Measurements from ENCODE around the gene TCERG1L. TPM values are rescaled to one million over a fixed set of nuclear protein-coding genes. Genes with fewer than 3 reads are reported as not detected.

The TCERG1L gene
- total and polyA plus RNA-seq, 8 donors: 0.18 TPM; not detected in 7

- WGBS, 5 donors: 81 to 89% (median 84%) methylated on average over 20 to 21 of the region's 21 CpGs
- H3K4me3 ChIP-seq: no peak overlapping the region
- H3K9me3 ChIP-seq: no peaks in the 10 kb centered on the region
- no peaks in the 10 kb centered on the region for H3K4me1 ChIP-seq
- no peak overlapping the region for H3K27ac ChIP-seq
- H3K36me3 ChIP-seq: no peaks in the 10 kb centered on the region
- peak in 1 of 2 donors; percentile 17 for DNase-seq
- H3K27me3 ChIP-seq: peaks cover 0 to 12% (median 0%) of the 10 kb centered on the region in 3 donors
- TF ChIP-seq EP300 (IDR thresholded peaks at IDR 0.05) (no peak), POLR2A (IDR thresholded peaks at IDR 0.05) (no peak), POLR2AphosphoS5 (IDR thresholded peaks at IDR 0.05) (no peak), CTCF (IDR thresholded peaks at IDR 0.05) (no peak)
- intact Hi-C loops (cut with DNase I; ENCODE audit: low total_unique reads): no loop called here
These were observed 110.6 kb downstream of the TCERG1L start for GRCh38 chr10:131200856-131201470.

GRCh38 chr10:131199646-131200045 lies 111.9 kb downstream of the TCERG1L start:
- Histone ChIP-seq H3K9me3 (no peaks in the 10 kb centered on the region), H3K4me3 (no peak overlapping the region), H3K36me3 (no peaks in the 10 kb centered on the region), H3K27me3 (peaks cover 0 to 12% (median 0%) of the 10 kb centered on the region in 3 donors), H3K27ac (no peak overlapping the region), H3K4me1 (no peaks in the 10 kb centered on the region)
- intact Hi-C loops (cut with DNase I; ENCODE audit: low total_unique reads): no loop called here
- TF ChIP-seq POLR2AphosphoS5 (IDR thresholded peaks at IDR 0.05) (no peak), EP300 (IDR thresholded peaks at IDR 0.05) (no peak), POLR2A (IDR thresholded peaks at IDR 0.05) (no peak), CTCF (IDR thresholded peaks at IDR 0.05) (no peak)
- WGBS, 5 donors: 16 to 34% (median 24%) methylated on average over 6 of the region's 6 CpGs
- DNase-seq: peak in 1 of 2 donors; percentile 10

- no peak for TF ChIP-seq POLR2A (IDR thresholded peaks at IDR 0.05)
- Histone ChIP-seq H3K27me3 (peaks cover 0 to 12% (median 0%) of the 10 kb centered on the region in 3 donors), H3K36me3 (no peaks in the 10 kb centered on the region), H3K9me3 (peaks cover 0 to 5% (median 3%) of the 10 kb centered on the region in 4 donors), H3K4me1 (no peaks in the 10 kb centered on the region), H3K27ac (no peak overlapping the region), H3K4me3 (no peak overlapping the region)
- peak in 1 of 2 donors; percentile 17 for DNase-seq
- intact Hi-C loops (cut with DNase I; ENCODE audit: low total_unique reads): no loop called here
- 55 to 84% (median 77%) methylated on average over 2 to 7 of the region's 7 CpGs for WGBS, 5 donors
These were observed 112.7 kb downstream of the TCERG1L start for GRCh38 chr10:131198843-131199242.

- Histone ChIP-seq H3K4me3 (no peak overlapping the region), H3K9me3 (peaks cover 0 to 9% (median 7%) of the 10 kb centered on the region in 4 donors), H3K27ac (no peak overlapping the region), H3K27me3 (peaks cover 0 to 12% (median 0%) of the 10 kb centered on the region in 3 donors), H3K36me3 (no peaks in the 10 kb centered on the region), H3K4me1 (no peaks in the 10 kb centered on the region)
- peak in 1 of 2 donors; percentile 17 for DNase-seq
- intact Hi-C loops (cut with DNase I; ENCODE audit: low total_unique reads): no loop called here
- 80 to 87% (median 86%) methylated on average over 8 to 10 of the region's 10 CpGs for whole genome bisulfite sequencing, 5 donors
- TF ChIP-seq EP300 (IDR thresholded peaks at IDR 0.05) (no peak), POLR2AphosphoS5 (IDR thresholded peaks at IDR 0.05) (no peak), CTCF (IDR thresholded peaks at IDR 0.05) (no peak), POLR2A (IDR thresholded peaks at IDR 0.05) (no peak)
These were observed 113.1 kb downstream of the TCERG1L start for GRCh38 chr10:131198401-131198800.

All from stomach (tissue), 9 donors.